HG03432 (cell line): ENCODE data around the gene NPAT.

Experiments used
- ATAC-seq: cut with Tn5 transposase; IDR thresholded peaks from one replicate; pipeline ENCODE4 v1.9.1; 2021; ENCODE audit warnings: mild to moderate bottlenecking, moderate library complexity; ENCODE audit not compliant: unreplicated experiment

The NPAT gene

GRCh38 chr11:108220721-108221336 is 1.6 kb downstream of the NPAT start:
- ATAC-seq = no peak

- ATAC-seq = no peak
These were observed 3.3 kb downstream of the NPAT start for GRCh38 chr11:108218912-108219783.

- ATAC-seq = no peak
These were observed 4.0 kb downstream of the NPAT start for GRCh38 chr11:108218455-108218854.

GRCh38 chr11:108216988-108217387 is 5.5 kb downstream of the NPAT start:
- no peak for ATAC-seq

- ATAC-seq = no peak
These were observed 8.7 kb downstream of the NPAT start for GRCh38 chr11:108213784-108214183.

GRCh38 chr11:108210441-108210840 is 12.0 kb downstream of the NPAT start:
- ATAC-seq = no peak

GRCh38 chr11:108207683-108208060 is 14.8 kb downstream of the NPAT start:
- no peak for ATAC-seq

GRCh38 chr11:108206969-108207682 is 15.3 kb downstream of the NPAT start:
- no peak for ATAC-seq

- ATAC-seq = no peak
These were observed 16.3 kb downstream of the NPAT start for GRCh38 chr11:108206171-108206570.

- ATAC-seq = no peak
These were observed 17.4 kb downstream of the NPAT start for GRCh38 chr11:108204929-108205499.

- ATAC-seq = no peak
These were observed 18.1 kb downstream of the NPAT start for GRCh38 chr11:108204376-108204775.

GRCh38 chr11:108203075-108203474 is 19.4 kb downstream of the NPAT start:
- no peak for ATAC-seq

- peak; percentile 84 for ATAC-seq
These were observed 22.8 kb downstream of the NPAT start for GRCh38 chr11:108199446-108200321.

- ATAC-seq = no peak
These were observed 23.6 kb downstream of the NPAT start for GRCh38 chr11:108198833-108199232.

GRCh38 chr11:108197351-108197750 is 25.1 kb downstream of the NPAT start:
- peak; percentile 39 for ATAC-seq

- ATAC-seq = peak; percentile 40
These were observed 25.5 kb downstream of the NPAT start for GRCh38 chr11:108196901-108197300.

GRCh38 chr11:108193725-108194124 is 28.7 kb downstream of the NPAT start:
- ATAC-seq = no peak

- no peak for ATAC-seq
These were observed 44.9 kb downstream of the NPAT start for GRCh38 chr11:108177570-108177969.

GRCh38 chr11:108170184-108170583 is 52.3 kb downstream of the NPAT start:
- ATAC-seq = no peak

- ATAC-seq = no peak
These were observed 54.8 kb downstream of the NPAT start for GRCh38 chr11:108167624-108168023.
